SU-DHL-6 (cell line): ENCODE results near the gene IGFBP4.

Experiments
- CTCF ChIP-seq: fragments of 200-600 bp; sonication (generic); IDR thresholded peaks from one replicate; pipeline ENCODE4 v1.5.1; 2017; ENCODE audit warnings: antibody characterized with exemption, mild to moderate bottlenecking, low read length, moderate library complexity; ENCODE audit not compliant: insufficient read depth, poor library complexity, severe bottlenecking
- EZH2phosphoT487 ChIP-seq: fragments of 200-600 bp; sonication (generic), shearing (Covaris generic); conservative IDR thresholded peaks from 2 replicates; pipeline ENCODE4 v1.6.1; 2018; ENCODE audit warnings: mild to moderate bottlenecking, antibody characterized with exemption, low read length, moderate library complexity, mixed read lengths

GRCh38 chr17:40451420-40451819 lies 8.2 kb downstream of the IGFBP4 start:
- TF ChIP-seq EZH2phosphoT487 = no peak
- TF ChIP-seq CTCF = no peak
